ENCODE results near the gene SLC26A9.

Gene SLC26A9

GRCh38 chr1:205965036-205965884, 22.0 kb upstream of the SLC26A9 start:
- Histone ChIP-seq H3K9ac (no peak overlapping the region), H3K4me1 (peaks cover 18% of the 10 kb centered on the region), H3K4me2 (ENCODE audit: low read length) (no peak overlapping the region), H3K27me3 (ENCODE audit: control insufficient read depth, insufficient read depth, low read length) (no peaks in the 10 kb centered on the region), H3K9me3 (ENCODE audit: control insufficient read depth, low read length) (no peaks in the 10 kb centered on the region), H3K36me3 (ENCODE audit: control insufficient read depth, insufficient read depth, low read length) (no peaks in the 10 kb centered on the region), H3K79me2 (no peaks in the 10 kb centered on the region), H2AFZ (no peak overlapping the region), H3K27ac (no peak overlapping the region), H3K4me3 (ENCODE audit: low read depth, low read length) (no peak overlapping the region)
- TF ChIP-seq CTCF (IDR thresholded peaks at IDR 0.05): no peak

- Histone ChIP-seq H3K4me2 (ENCODE audit: low read length) (no peak overlapping the region), H3K36me3 (ENCODE audit: control insufficient read depth, insufficient read depth, low read length) (no peaks in the 10 kb centered on the region), H3K27me3 (ENCODE audit: control insufficient read depth, insufficient read depth, low read length) (no peaks in the 10 kb centered on the region), H3K4me3 (ENCODE audit: low read depth, low read length) (no peak overlapping the region), H3K9ac (no peak overlapping the region), H3K9me3 (ENCODE audit: control insufficient read depth, low read length) (no peaks in the 10 kb centered on the region), H3K27ac (no peak overlapping the region), H2AFZ (no peak overlapping the region), H3K4me1 (peaks cover 17% of the 10 kb centered on the region), H3K79me2 (no peaks in the 10 kb centered on the region)
- no peak for TF ChIP-seq CTCF (IDR thresholded peaks at IDR 0.05)
Measured at GRCh38 chr1:205963352-205964155, 20.3 kb upstream of the SLC26A9 start.

- Histone ChIP-seq H3K79me2 (no peaks in the 10 kb centered on the region), H3K27ac (peak overlapping the region; percentile 68)
Measured at GRCh38 chr1:205962821-205963221, 19.6 kb upstream of the SLC26A9 start.

GRCh38 chr1:205961991-205962820, 18.9 kb upstream of the SLC26A9 start:
- H3K27me3 ChIP-seq (ENCODE audit: control insufficient read depth, insufficient read depth, low read length): no peaks in the 10 kb centered on the region
- H3K4me1 ChIP-seq: peaks cover 17% of the 10 kb centered on the region
- no peaks in the 10 kb centered on the region for H3K36me3 ChIP-seq (ENCODE audit: control insufficient read depth, insufficient read depth, low read length)
- no peak overlapping the region for H3K9ac ChIP-seq
- no peak for TF ChIP-seq CTCF (IDR thresholded peaks at IDR 0.05)
- H3K9me3 ChIP-seq (ENCODE audit: control insufficient read depth, low read length): no peaks in the 10 kb centered on the region
- peak overlapping the region; percentile 68 for H3K27ac ChIP-seq
- no peak overlapping the region for H3K4me3 ChIP-seq (ENCODE audit: low read depth, low read length)
- H3K4me2 ChIP-seq (ENCODE audit: low read length): peak overlapping the region; percentile 47
- no peaks in the 10 kb centered on the region for H3K79me2 ChIP-seq
- no peak overlapping the region for H2AFZ ChIP-seq

More at GRCh38 chr1:205962821-205963221, 19.6 kb upstream of the SLC26A9 start:
- Histone ChIP-seq H3K9me3 (ENCODE audit: control insufficient read depth, low read length) (no peaks in the 10 kb centered on the region), H2AFZ (no peak overlapping the region), H3K27me3 (ENCODE audit: control insufficient read depth, insufficient read depth, low read length) (no peaks in the 10 kb centered on the region), H3K4me1 (peaks cover 17% of the 10 kb centered on the region), H3K9ac (no peak overlapping the region), H3K36me3 (ENCODE audit: control insufficient read depth, insufficient read depth, low read length) (no peaks in the 10 kb centered on the region), H3K4me3 (ENCODE audit: low read depth, low read length) (no peak overlapping the region), H3K4me2 (ENCODE audit: low read length) (no peak overlapping the region)
- TF ChIP-seq CTCF (IDR thresholded peaks at IDR 0.05): no peak
